ENCODE data around the gene TBC1D22A. TPM values are rescaled to one million over a fixed set of nuclear protein-coding genes. Genes with fewer than 3 reads are reported as not detected.

Gene TBC1D22A
- total and polyA plus RNA-seq, 8 donors, result 13.3 to 53.1 (median 21.5) TPM

GRCh38 chr22:47146391-47146790 is 383.9 kb downstream of the TBC1D22A start:
- no peak for DNase-seq
- 70 to 89% (median 78%) methylated on average over 11 of the region's 11 CpGs for WGBS, 5 donors
- Histone ChIP-seq H3K9me3 (no peaks in the 10 kb centered on the region), H3K4me3 (no peak overlapping the region), H3K36me3 (no peaks in the 10 kb centered on the region), H3K27me3 (no peaks in the 10 kb centered on the region), H3K27ac (no peak overlapping the region), H3K4me1 (peaks cover 0 to 24% (median 21%) of the 10 kb centered on the region in 4 donors)
- intact Hi-C loops (cut with DNase I; ENCODE audit: low total_unique reads), result no loop called here
- TF ChIP-seq POLR2AphosphoS5 (IDR thresholded peaks at IDR 0.05) (no peak), EP300 (IDR thresholded peaks at IDR 0.05) (no peak), CTCF (IDR thresholded peaks at IDR 0.05) (no peak), POLR2A (IDR thresholded peaks at IDR 0.05) (no peak)

GRCh38 chr22:47146941-47147340 is 384.5 kb downstream of the TBC1D22A start:
- H3K4me1 ChIP-seq, result peaks cover 0 to 24% (median 21%) of the 10 kb centered on the region in 4 donors
- 88 to 96% (median 94%) methylated on average over 14 to 16 of the region's 16 CpGs for WGBS, 5 donors
- TF ChIP-seq POLR2AphosphoS5 (IDR thresholded peaks at IDR 0.05) (no peak), EP300 (IDR thresholded peaks at IDR 0.05) (no peak), CTCF (IDR thresholded peaks at IDR 0.05) (no peak), POLR2A (IDR thresholded peaks at IDR 0.05) (no peak)
- H3K36me3 ChIP-seq, result no peaks in the 10 kb centered on the region
- H3K4me3 ChIP-seq, result no peak overlapping the region
- H3K27me3 ChIP-seq, result no peaks in the 10 kb centered on the region
- intact Hi-C loops (cut with DNase I; ENCODE audit: low total_unique reads), result no loop called here
- DNase-seq, result no peak
- H3K27ac ChIP-seq, result no peak overlapping the region
- H3K9me3 ChIP-seq, result no peaks in the 10 kb centered on the region

GRCh38 chr22:47147572-47147971 is 385.1 kb downstream of the TBC1D22A start:
- Histone ChIP-seq H3K27ac (no peak overlapping the region), H3K27me3 (no peaks in the 10 kb centered on the region), H3K4me1 (peaks cover 0 to 24% (median 21%) of the 10 kb centered on the region in 4 donors), H3K4me3 (no peak overlapping the region), H3K36me3 (no peaks in the 10 kb centered on the region), H3K9me3 (no peaks in the 10 kb centered on the region)
- DNase-seq, result no peak
- intact Hi-C loops (cut with DNase I; ENCODE audit: low total_unique reads), result no loop called here
- WGBS, 5 donors, result 90 to 97% (median 96%) methylated on average over 2 to 13 of the region's 13 CpGs
- TF ChIP-seq EP300 (IDR thresholded peaks at IDR 0.05) (no peak), POLR2A (IDR thresholded peaks at IDR 0.05) (no peak), POLR2AphosphoS5 (IDR thresholded peaks at IDR 0.05) (no peak)

GRCh38 chr22:47148510-47148909 is 386.1 kb downstream of the TBC1D22A start:
- H3K4me1 ChIP-seq, result peaks cover 0 to 20% (median 17%) of the 10 kb centered on the region in 4 donors
- H3K9me3 ChIP-seq, result no peaks in the 10 kb centered on the region
- H3K36me3 ChIP-seq, result no peaks in the 10 kb centered on the region
- H3K27me3 ChIP-seq, result no peaks in the 10 kb centered on the region
- no peak overlapping the region for H3K27ac ChIP-seq
- DNase-seq, result no peak
- intact Hi-C loops (cut with DNase I; ENCODE audit: low total_unique reads), result no loop called here
- WGBS, 5 donors, result 79 to 94% (median 91%) methylated on average over 3 of the region's 3 CpGs
- H3K4me3 ChIP-seq, result no peak overlapping the region
- no peak for TF ChIP-seq POLR2AphosphoS5 (IDR thresholded peaks at IDR 0.05)
- TF ChIP-seq EP300 (IDR thresholded peaks at IDR 0.05), result no peak

- intact Hi-C loops (cut with DNase I; ENCODE audit: low total_unique reads), result no loop called here
- Histone ChIP-seq H3K9me3 (no peaks in the 10 kb centered on the region), H3K4me1 (peaks cover 0 to 18% (median 13%) of the 10 kb centered on the region in 4 donors), H3K27ac (no peak overlapping the region), H3K4me3 (no peak overlapping the region), H3K27me3 (no peaks in the 10 kb centered on the region), H3K36me3 (no peaks in the 10 kb centered on the region)
- DNase-seq, result no peak
- 69 to 88% (median 81%) methylated on average over 19 to 31 of the region's 31 CpGs for WGBS, 5 donors
- TF ChIP-seq CTCF (IDR thresholded peaks at IDR 0.05), result no peak
- no peak for TF ChIP-seq POLR2A (IDR thresholded peaks at IDR 0.05)
- TF ChIP-seq POLR2AphosphoS5 (IDR thresholded peaks at IDR 0.05), result no peak
- TF ChIP-seq EP300 (IDR thresholded peaks at IDR 0.05), result no peak
Measured at GRCh38 chr22:47148956-47149728, 386.7 kb downstream of the TBC1D22A start.
